GM15510 (cell line): Measurements from ENCODE around the gene HMHB1.

Experiments used
- POLR2A ChIP-seq: IDR thresholded peaks from 3 replicates; pipeline ENCODE4 v1.6.1; 2011; ENCODE audit warnings: borderline replicate concordance; ENCODE audit not compliant: insufficient read length; ENCODE audit errors: extremely low read depth

The HMHB1 gene

GRCh38 chr5:143790457-143791112 lies 21.4 kb upstream of the HMHB1 start:
- no peak for TF ChIP-seq POLR2A

- no peak for TF ChIP-seq POLR2A
Observed at GRCh38 chr5:143791848-143792731, 19.9 kb upstream of the HMHB1 start.

GRCh38 chr5:143793249-143793648 lies 18.7 kb upstream of the HMHB1 start:
- TF ChIP-seq POLR2A = no peak

- TF ChIP-seq POLR2A = no peak
Observed at GRCh38 chr5:143796125-143796524, 15.8 kb upstream of the HMHB1 start.

- no peak for TF ChIP-seq POLR2A
Observed at GRCh38 chr5:143796753-143797152, 15.2 kb upstream of the HMHB1 start.

GRCh38 chr5:143800715-143801114 lies 11.2 kb upstream of the HMHB1 start:
- no peak for TF ChIP-seq POLR2A

GRCh38 chr5:143801252-143801939 lies 10.6 kb upstream of the HMHB1 start:
- TF ChIP-seq POLR2A = peak; percentile 15

GRCh38 chr5:143805861-143806260 lies 6.1 kb upstream of the HMHB1 start:
- TF ChIP-seq POLR2A = no peak

GRCh38 chr5:143806579-143806978 lies 5.4 kb upstream of the HMHB1 start:
- TF ChIP-seq POLR2A = no peak

GRCh38 chr5:143807401-143807800 lies 4.6 kb upstream of the HMHB1 start:
- no peak for TF ChIP-seq POLR2A

GRCh38 chr5:143819716-143820115 lies 7.8 kb downstream of the HMHB1 start:
- no peak for TF ChIP-seq POLR2A

GRCh38 chr5:143820451-143820850 lies 8.5 kb downstream of the HMHB1 start:
- TF ChIP-seq POLR2A = no peak

GRCh38 chr5:143824851-143825720 lies 13.1 kb downstream of the HMHB1 start:
- TF ChIP-seq POLR2A = no peak

GRCh38 chr5:143826951-143827444 lies 15.0 kb downstream of the HMHB1 start:
- TF ChIP-seq POLR2A = no peak
